Progenitor cell of endocrine pancreas (in vitro differentiated cells): ENCODE data around the gene RAD9A. TPM values are rescaled to one million over a fixed set of nuclear protein-coding genes. Genes with fewer than 3 reads are reported as not detected.

Experiments
- DNase-seq: peaks from one replicate; pipeline ENCODE4 v3.0.0; 2021; ENCODE audit warnings: low spot score; ENCODE audit not compliant: unreplicated experiment
- H3K27ac Mint-ChIP-seq: 2 replicates; pipeline ENCODE4 v1.8.0; 2021; ENCODE audit warnings: mild to moderate bottlenecking, moderate library complexity, mixed read lengths
- H3K27me3 Mint-ChIP-seq: 2 replicates; pipeline ENCODE4 v1.8.0; 2021; ENCODE audit warnings: mixed read lengths
- H3K36me3 Mint-ChIP-seq: 2 replicates; pipeline ENCODE4 v1.8.0; 2022; ENCODE audit warnings: mixed read lengths; ENCODE audit not compliant: insufficient read depth
- H3K4me1 Mint-ChIP-seq: 2 replicates; pipeline ENCODE4 v1.8.0; 2021; ENCODE audit warnings: low read depth, mixed read lengths
- H3K4me3 Mint-ChIP-seq: 2 replicates; pipeline ENCODE4 v1.8.0; 2021; ENCODE audit warnings: low read depth, mild to moderate bottlenecking, moderate library complexity, mixed read lengths
- H3K9me3 Mint-ChIP-seq: 2 replicates; pipeline ENCODE4 v1.8.0; 2021; ENCODE audit warnings: low read depth, mixed read lengths
- CTCF ChIP-seq: fragments of 200-600 bp; sonication (generic); IDR thresholded peaks from one replicate; pipeline ENCODE4 v1.5.0; 2021; ENCODE audit warnings: antibody characterized with exemption, mild to moderate bottlenecking; ENCODE audit not compliant: unreplicated experiment
- total RNA-seq: library from RNA; stranded (reverse); gene quantifications from 2 replicates; pipeline ENCODE4 v1.2.1, GENCODE V29; 2021

RAD9A gene
- total RNA-seq, 1 donor from 2014 or later: 39.0 TPM

GRCh38 chr11:67351275-67352005 is 40.3 kb upstream of the RAD9A start:
- TF ChIP-seq CTCF: peak; percentile 91
- Mint-ChIP-seq H3K4me1 (peaks cover 28% of the 10 kb centered on the region), H3K27ac (peak overlapping the region; percentile 16), H3K36me3 (no peaks in the 10 kb centered on the region), H3K9me3 (no peaks in the 10 kb centered on the region), H3K4me3 (peak overlapping the region; percentile 54), H3K27me3 (no peaks in the 10 kb centered on the region)
- no peak for DNase-seq

- Mint-ChIP-seq H3K4me1 (peaks cover 32% of the 10 kb centered on the region), H3K27me3 (no peaks in the 10 kb centered on the region), H3K4me3 (peak overlapping the region; percentile 90), H3K27ac (peak overlapping the region; percentile 97), H3K9me3 (no peaks in the 10 kb centered on the region), H3K36me3 (no peaks in the 10 kb centered on the region)
- no peak for DNase-seq
- no peak for TF ChIP-seq CTCF
Observed at GRCh38 chr11:67352546-67353316, 39.1 kb upstream of the RAD9A start.

GRCh38 chr11:67353317-67354074 is 38.3 kb upstream of the RAD9A start, which contains the start of gene POLD4:
POLD4 (minus strand) TSS chr11:67353546; CDS start chr11:67353399, 147 bp downstream.
- no peaks in the 10 kb centered on the region for H3K9me3 Mint-ChIP-seq
- peak within 1 kb of the TSS; percentile 90 for H3K4me3 Mint-ChIP-seq

GRCh38 chr11:67354075-67355022 is 37.4 kb upstream of the RAD9A start:
- DNase-seq: no peak
- H3K9me3 Mint-ChIP-seq: no peaks in the 10 kb centered on the region
- H3K27me3 Mint-ChIP-seq: peaks cover 4% of the 10 kb centered on the region
- H3K4me1 Mint-ChIP-seq: peaks cover 22% of the 10 kb centered on the region
- no peak for TF ChIP-seq CTCF
- H3K27ac Mint-ChIP-seq: peak overlapping the region; percentile 94
- no peaks in the 10 kb centered on the region for H3K36me3 Mint-ChIP-seq
- H3K4me3 Mint-ChIP-seq: peak overlapping the region; percentile 90

More at GRCh38 chr11:67353317-67354074, 38.3 kb upstream of the RAD9A start, which contains the start of gene POLD4:
- H3K4me1 Mint-ChIP-seq: peaks cover 26% of the 10 kb centered on the region
- H3K27me3 Mint-ChIP-seq: peaks cover 4% of the 10 kb centered on the region
- peak within 1 kb of the TSS; percentile 97 for H3K27ac Mint-ChIP-seq
- H3K36me3 Mint-ChIP-seq: no peaks in the 10 kb centered on the region
- no peak for TF ChIP-seq CTCF
- DNase-seq: peak; percentile 89
